GM18511 (cell line): Measurements from ENCODE around the gene CCDC78.
"Not testable (repeated sequence)": the region's sequence is repeated elsewhere in the genome, so short reads cannot be mapped to it uniquely, and the experiment has no call there.

Experiments
- ATAC-seq: cut with Tn5 transposase; IDR thresholded peaks from one replicate; pipeline ENCODE4 v1.9.1; 2021; ENCODE audit warnings: mild to moderate bottlenecking, moderate library complexity; ENCODE audit not compliant: unreplicated experiment

CCDC78 gene

GRCh38 chr16:714079-714478 is 12.2 kb downstream of the CCDC78 start:
- no peak for ATAC-seq

GRCh38 chr16:712740-713250 is 13.4 kb downstream of the CCDC78 start:
- ATAC-seq = not testable (repeated sequence)

- ATAC-seq = no peak
These were observed 14.5 kb downstream of the CCDC78 start for GRCh38 chr16:711548-712320.

GRCh38 chr16:711084-711483 is 15.2 kb downstream of the CCDC78 start:
- ATAC-seq = no peak

GRCh38 chr16:710500-711075 is 15.7 kb downstream of the CCDC78 start:
- no peak for ATAC-seq

- ATAC-seq = no peak
These were observed 16.4 kb downstream of the CCDC78 start for GRCh38 chr16:709566-710499.

GRCh38 chr16:708959-709358 is 17.3 kb downstream of the CCDC78 start:
- ATAC-seq = no peak

- no peak for ATAC-seq
These were observed 18.2 kb downstream of the CCDC78 start for GRCh38 chr16:708019-708418.

- no peak for ATAC-seq
These were observed 19.1 kb downstream of the CCDC78 start for GRCh38 chr16:707062-707538.

GRCh38 chr16:706189-707061 is 19.8 kb downstream of the CCDC78 start:
- no peak for ATAC-seq

- no peak for ATAC-seq
These were observed 20.6 kb downstream of the CCDC78 start, which contains the start of gene FBXL16 for GRCh38 chr16:705431-706188. TSS of gene FBXL16 (minus strand) at chr16:705801. CDS start at chr16:697405, 8,396 bp downstream.

- ATAC-seq = no peak
These were observed 21.5 kb downstream of the CCDC78 start for GRCh38 chr16:704552-705380.

GRCh38 chr16:704047-704446 is 22.2 kb downstream of the CCDC78 start:
- no peak for ATAC-seq

- ATAC-seq = no peak
These were observed 22.8 kb downstream of the CCDC78 start for GRCh38 chr16:703406-703805.

GRCh38 chr16:702341-702740 is 23.9 kb downstream of the CCDC78 start:
- ATAC-seq = no peak

- ATAC-seq = no peak
These were observed 25.3 kb downstream of the CCDC78 start for GRCh38 chr16:700684-701584.

- no peak for ATAC-seq
These were observed 27.2 kb downstream of the CCDC78 start for GRCh38 chr16:698911-699671.
